B cell (primary cell): ENCODE measurements around the gene JSRP1. TPM values are rescaled to one million over a fixed set of nuclear protein-coding genes. Genes with fewer than 3 reads are reported as not detected.

Experiments
- ATAC-seq: fragments of 200-7000 bp; cut with Tn5 transposase; one replicate; pipeline ENCODE4 v1.10.0; 2021; ENCODE audit warnings: low read depth, mild to moderate bottlenecking, moderate number of reproducible peaks, moderate library complexity
- CTCF ChIA-PET: fragments of 350-600 bp; sonication (Branson Sonifier 250); formaldehyde crosslinking; loops from one replicate; lab custom pipeline; 2021; ENCODE audit warnings: antibody characterized with exemption, inconsistent platforms; lab: Charles Lee
- POLR2A ChIA-PET: fragments of 350-600 bp; sonication (Branson Sonifier 250); formaldehyde crosslinking; loops from one replicate; lab custom pipeline; 2021; ENCODE audit warnings: antibody characterized with exemption; lab: Charles Lee
- DNase-seq: peaks from one replicate; pipeline ENCODE4 v3.0.0; 2013
- H2AFZ ChIP-seq: 2 replicates; pipeline ENCODE4 v1.6.1; 2012; ENCODE audit warnings: mild to moderate bottlenecking, low read depth, low read length; ENCODE audit not compliant: insufficient read depth, poor library complexity, severe bottlenecking
- H3K27ac ChIP-seq, 2 donors: 1 replicate in 1 of 2; 2 replicates in 1 of 2; pipeline ENCODE4 v1.5.1; 2012 to 2013; ENCODE audit warnings: low read length in 2 of 2, mild to moderate bottlenecking in 2 of 2, moderate library complexity in 1 of 2
- H3K27me3 ChIP-seq, 4 experiments: fragments of 200-600 bp in 1 of 4; sonication (generic) in 1 of 4; replicated peaks in 1 of 4; 1 replicate in 2 of 4; 2 replicates in 2 of 4; pipeline versions ENCODE4 v1.6.1 to v1.7.0; 2013 to 2016; ENCODE audit warnings: low read length in 3 of 4, mild to moderate bottlenecking in 2 of 4, mixed read lengths in 1 of 4, moderate library complexity in 1 of 4; ENCODE audit not compliant: insufficient read depth in 4 of 4, control insufficient read depth in 3 of 4; ENCODE audit errors: control extremely low read depth in 1 of 4
- H3K36me3 ChIP-seq, 2 experiments: replicated peaks in 1 of 2; 1 replicate in 1 of 2; 2 replicates in 1 of 2; pipeline versions ENCODE4 v1.6.1 to v1.7.1; 2013; ENCODE audit warnings: low read length in 1 of 2; ENCODE audit not compliant: insufficient read depth in 2 of 2, control insufficient read depth in 1 of 2; ENCODE audit errors: control extremely low read depth in 1 of 2, extremely low read depth in 1 of 2
- H3K4me1 ChIP-seq, 2 donors: fragments of 200-600 bp in 1 of 2; sonication (generic) in 1 of 2; 1 replicate in 1 of 2; 2 replicates in 1 of 2; pipeline versions ENCODE4 v1.5.1 to v1.6.1; 2013 to 2017; ENCODE audit warnings: low read length in 2 of 2; ENCODE audit not compliant: control insufficient read depth in 2 of 2, insufficient read depth in 2 of 2
- H3K4me2 ChIP-seq: replicated peaks from 2 replicates; pipeline ENCODE3; 2012; ENCODE audit warnings: mild to moderate bottlenecking, low read depth, low read length; ENCODE audit not compliant: poor library complexity, severe bottlenecking
- H3K4me3 ChIP-seq, 5 experiments: fragments of 200-600 bp in 1 of 5; sonication (generic) in 1 of 5; 1 replicate in 3 of 5; 2 replicates in 2 of 5; pipeline versions ENCODE4 v1.5.1 to v1.7.0; 2011 to 2016; ENCODE audit warnings: low read length in 4 of 5, mild to moderate bottlenecking in 4 of 5, low read depth in 2 of 5, control low read depth in 1 of 5, moderate library complexity in 1 of 5; ENCODE audit not compliant: insufficient read depth in 1 of 5; ENCODE audit errors: control extremely low read depth in 1 of 5, extremely low read depth in 1 of 5
- H3K79me2 ChIP-seq: fragments of 200-600 bp; sonication (generic); one replicate; pipeline ENCODE4 v1.6.0; 2016; ENCODE audit warnings: low read length; ENCODE audit not compliant: control insufficient read depth, insufficient read depth
- H3K9ac ChIP-seq: fragments of 200-600 bp; sonication (generic); 2 replicates; pipeline ENCODE4 v1.6.1; 2017; ENCODE audit warnings: mild to moderate bottlenecking, low read length, moderate library complexity
- H3K9me3 ChIP-seq, 3 donors: one replicate each; pipeline versions ENCODE4 v1.6.1 to v1.7.1; 2013; ENCODE audit warnings: low read length in 2 of 3; ENCODE audit not compliant: control insufficient read depth in 2 of 3, insufficient read depth in 1 of 3; ENCODE audit errors: control extremely low read depth in 1 of 3
- H4K20me1 ChIP-seq: 2 replicates; pipeline ENCODE4 v1.6.0; 2012; ENCODE audit warnings: mild to moderate bottlenecking, low read length; ENCODE audit not compliant: insufficient read depth, control insufficient read depth, poor library complexity, severe bottlenecking
- H3K27ac Mint-ChIP-seq: one replicate; pipeline ENCODE4 v1.8.0; 2021; ENCODE audit warnings: mixed read lengths
- H3K27me3 Mint-ChIP-seq: one replicate; pipeline ENCODE4 v1.8.0; 2021; ENCODE audit warnings: mixed read lengths
- H3K4me1 Mint-ChIP-seq: one replicate; pipeline ENCODE4 v1.8.0; 2021; ENCODE audit warnings: mixed read lengths
- H3K4me3 Mint-ChIP-seq: one replicate; pipeline ENCODE4 v1.8.0; 2021; ENCODE audit warnings: mixed read lengths
- H3K9me3 Mint-ChIP-seq: one replicate; pipeline ENCODE4 v1.8.0; 2022; ENCODE audit warnings: mixed read lengths; ENCODE audit not compliant: insufficient read depth
- EZH2 ChIP-seq: IDR thresholded peaks from 2 replicates; pipeline ENCODE4 v1.6.1; 2012; ENCODE audit warnings: borderline replicate concordance, low read depth, mild to moderate bottlenecking, moderate library complexity, low read length; ENCODE audit not compliant: insufficient read depth, poor library complexity, severe bottlenecking
- WGBS: methylation state at CpG from one replicate; pipeline ENCODE4 v1.1.5; 2013; ENCODE audit warnings: missing lambda C conversion rate; ENCODE audit not compliant: insufficient coverage; 5-methylcytosine and 5-hydroxymethylcytosine counted together
- intact Hi-C: fragments of 100-400 bp; cut with micrococcal nuclease; formaldehyde crosslinking; loops from one replicate; pipeline ENCODE4 v1.10.0; 2022
- polyA plus RNA-seq: library from polyadenylated mRNA; depleted of rRNA; stranded (reverse); fragments of >200 nt; gene quantifications from 2 replicates; pipeline ENCODE4 v1.2.3, GENCODE V29; 2012
- total RNA-seq, 2 donors: library from RNA; stranded (reverse); fragments of 120-200 nt in 1 of 2; gene quantifications; 1 replicate in 1 of 2; 2 replicates in 1 of 2; pipeline versions ENCODE4 v1.2.3 to v1.2.4, GENCODE V29; 2013 to 2022
- TF ChIP-seq, protein P1 (sequence below): fragments of 200-600 bp; IDR thresholded peaks from one replicate; pipeline ENCODE4 v1.8.0; 2022; ENCODE audit warnings: antibody characterized with exemption, mild to moderate bottlenecking

Gene JSRP1
- total and polyA plus RNA-seq, 2 donors (not counting 1 experiment from before 2014, with no cell fraction given): 2.1 to 3.0 TPM

- intact Hi-C loops: no loop called here
- Histone ChIP-seq H4K20me1 (peaks cover 90% of the 10 kb centered on the region), H3K27me3 (no peaks in the 10 kb centered on the region), H3K4me1 (peaks cover 45 to 66% of the 10 kb centered on the region in 2 donors), H3K79me2 (peaks cover 94% of the 10 kb centered on the region), H3K9me3 (peaks cover 0 to 6% (median 0%) of the 10 kb centered on the region in 3 donors), H2AFZ (no peak overlapping the region), H3K9ac (no peak overlapping the region), H3K4me2 (peak overlapping the region; percentile 86), H3K4me3 (no peak overlapping the region), H3K27ac (peak overlapping the region in 1 of 2 donors; percentile 45), H3K36me3 (peaks cover 0 to 40% of the 10 kb centered on the region in 2 experiments)
- H3K27me3 Mint-ChIP-seq: no peaks in the 10 kb centered on the region
- ATAC-seq (no peak), DNase-seq (no peak)
- CTCF ChIA-PET: interaction anchor here (0.7 to 5.2 kb wide), 17 partner anchors 11 to 153 kb away, joined by 3 to 31 read pairs (median 5); no protein-coding TSS in a partner anchor
- peaks cover 64% of the 10 kb centered on the region for H3K4me1 Mint-ChIP-seq
- no peak for TF ChIP-seq EZH2
- TF ChIP-seq, protein P1, sequence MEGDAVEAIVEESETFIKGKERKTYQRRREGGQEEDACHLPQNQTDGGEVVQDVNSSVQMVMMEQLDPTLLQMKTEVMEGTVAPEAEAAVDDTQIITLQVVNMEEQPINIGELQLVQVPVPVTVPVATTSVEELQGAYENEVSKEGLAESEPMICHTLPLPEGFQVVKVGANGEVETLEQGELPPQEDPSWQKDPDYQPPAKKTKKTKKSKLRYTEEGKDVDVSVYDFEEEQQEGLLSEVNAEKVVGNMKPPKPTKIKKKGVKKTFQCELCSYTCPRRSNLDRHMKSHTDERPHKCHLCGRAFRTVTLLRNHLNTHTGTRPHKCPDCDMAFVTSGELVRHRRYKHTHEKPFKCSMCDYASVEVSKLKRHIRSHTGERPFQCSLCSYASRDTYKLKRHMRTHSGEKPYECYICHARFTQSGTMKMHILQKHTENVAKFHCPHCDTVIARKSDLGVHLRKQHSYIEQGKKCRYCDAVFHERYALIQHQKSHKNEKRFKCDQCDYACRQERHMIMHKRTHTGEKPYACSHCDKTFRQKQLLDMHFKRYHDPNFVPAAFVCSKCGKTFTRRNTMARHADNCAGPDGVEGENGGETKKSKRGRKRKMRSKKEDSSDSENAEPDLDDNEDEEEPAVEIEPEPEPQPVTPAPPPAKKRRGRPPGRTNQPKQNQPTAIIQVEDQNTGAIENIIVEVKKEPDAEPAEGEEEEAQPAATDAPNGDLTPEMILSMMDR: no peak
- POLR2A ChIA-PET: interaction anchor here (0.6 to 3.0 kb wide), 12 partner anchors 13 to 154 kb away, joined by 3 to 17 read pairs (median 4); no protein-coding TSS in a partner anchor
- H3K4me3 Mint-ChIP-seq: peak overlapping the region; percentile 81
- WGBS: 30% methylated on average over 7 of the region's 10 CpGs
- H3K9me3 Mint-ChIP-seq: no peaks in the 10 kb centered on the region
- peak overlapping the region; percentile 84 for H3K27ac Mint-ChIP-seq
These were observed 17.0 kb downstream of the JSRP1 start for GRCh38 chr19:2239173-2239572.

DNA sequence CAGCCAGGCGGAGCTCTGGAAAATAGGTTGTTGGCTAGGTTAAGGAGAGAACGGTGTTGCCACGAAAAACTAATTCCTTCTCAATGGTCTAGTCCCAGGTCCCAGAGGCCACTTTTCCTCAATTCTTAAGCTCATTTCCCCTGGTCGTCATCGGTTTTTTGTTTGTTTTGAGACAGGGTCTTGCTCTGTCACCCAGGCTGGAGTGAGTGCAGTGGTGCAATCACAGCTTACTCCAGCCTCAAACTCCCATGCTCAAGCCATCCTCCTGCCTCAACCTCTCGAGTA is 18.4 kb downstream of the JSRP1 start:
- H3K4me3 ChIP-seq: peak overlapping the region in 4 of 5 experiments; percentile 57 to 94 (median 77)
- H3K9ac ChIP-seq: peak overlapping the region; percentile 89
- peaks cover 0 to 6% (median 0%) of the 10 kb centered on the region in 3 donors for H3K9me3 ChIP-seq
- Mint-ChIP-seq H3K4me3 (peak overlapping the region; percentile 93), H3K4me1 (peaks cover 73% of the 10 kb centered on the region), H3K27ac (peak overlapping the region; percentile 98), H3K9me3 (no peaks in the 10 kb centered on the region), H3K27me3 (no peaks in the 10 kb centered on the region)
- H4K20me1 ChIP-seq: peaks cover 90% of the 10 kb centered on the region
- CTCF ChIA-PET: interaction anchor here (0.5 to 5.2 kb wide), 12 partner anchors 10 to 82 kb away, joined by 4 to 31 read pairs (median 6); no protein-coding TSS in a partner anchor
- TF ChIP-seq, protein P1: no peak
- TF ChIP-seq EZH2: no peak
- DNase-seq (no peak), ATAC-seq (no peak)
- no peak overlapping the region for H2AFZ ChIP-seq
- peaks cover 0 to 38% of the 10 kb centered on the region in 2 experiments for H3K36me3 ChIP-seq
- POLR2A ChIA-PET: interaction anchor here (0.7 kb wide), 1 partner anchor 34 kb away, joined by 3 read pairs; no protein-coding TSS in a partner anchor
- intact Hi-C loops: loop anchor here (2.0 kb wide), 5 partner anchors 15 to 237 kb away; partner anchors contain the start of gene LMNB2
- 86% methylated on average over 1 of the region's 6 CpGs for WGBS
- peak overlapping the region; percentile 86 for H3K4me2 ChIP-seq
- H3K27ac ChIP-seq: no peak overlapping the region
- H3K79me2 ChIP-seq: peaks cover 94% of the 10 kb centered on the region
- H3K27me3 ChIP-seq: no peaks in the 10 kb centered on the region
- H3K4me1 ChIP-seq: peaks cover 46 to 72% of the 10 kb centered on the region in 2 donors
